ENCODE measurements around the gene NEU2. TPM values are rescaled to one million over a fixed set of nuclear protein-coding genes. Genes with fewer than 3 reads are reported as not detected.

Gene NEU2
- total and polyA plus RNA-seq, 2 of the 13 experiments (the other 11 are each of a cell fraction or from before 2014, with no cell fraction given): not detected

DNA sequence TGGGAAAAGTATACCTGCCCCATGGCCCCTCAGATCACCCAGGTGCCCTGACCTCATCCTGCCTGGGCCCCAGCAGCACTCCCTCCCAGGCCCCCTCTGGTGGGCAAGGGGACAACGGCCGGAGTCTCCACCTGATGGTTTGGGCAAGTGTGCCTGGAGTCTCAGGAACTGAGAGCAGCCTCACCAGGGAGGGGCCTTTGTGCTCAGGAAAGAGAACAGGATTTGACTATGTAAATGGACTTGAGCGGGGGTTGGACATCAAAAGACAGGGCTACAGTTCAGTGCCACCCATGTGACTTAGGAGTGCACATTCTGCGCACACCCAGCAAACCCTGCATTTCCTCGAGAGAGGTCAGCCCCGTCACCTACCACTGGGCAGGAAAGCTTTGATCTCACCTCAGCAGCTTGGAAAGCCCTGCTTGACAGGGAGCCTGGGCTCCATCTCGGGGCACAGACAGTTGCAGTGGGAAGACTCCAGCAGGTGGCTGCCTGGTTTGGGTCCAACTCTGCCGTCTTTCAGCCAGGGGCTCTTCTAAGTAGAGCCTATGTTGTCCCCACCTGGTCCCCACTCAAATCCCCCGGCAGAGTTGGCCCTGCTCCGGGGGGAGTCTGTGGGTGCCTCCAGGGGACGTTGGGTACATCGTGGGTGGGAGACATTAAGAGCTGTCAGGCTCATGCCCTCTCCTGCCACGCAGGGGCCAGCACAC lies 30.9 kb downstream of the NEU2 start (continued):
- no peak for TF ChIP-seq MED8 (CRISPR knock-in tag; IDR thresholded peaks at IDR 0.05; ENCODE audit: insufficient replicate concordance)
- no peak for TF ChIP-seq ZFP41 (CRISPR knock-in tag; IDR thresholded peaks at IDR 0.05; ENCODE audit: borderline replicate concordance)
- TF ChIP-seq, protein P1, sequence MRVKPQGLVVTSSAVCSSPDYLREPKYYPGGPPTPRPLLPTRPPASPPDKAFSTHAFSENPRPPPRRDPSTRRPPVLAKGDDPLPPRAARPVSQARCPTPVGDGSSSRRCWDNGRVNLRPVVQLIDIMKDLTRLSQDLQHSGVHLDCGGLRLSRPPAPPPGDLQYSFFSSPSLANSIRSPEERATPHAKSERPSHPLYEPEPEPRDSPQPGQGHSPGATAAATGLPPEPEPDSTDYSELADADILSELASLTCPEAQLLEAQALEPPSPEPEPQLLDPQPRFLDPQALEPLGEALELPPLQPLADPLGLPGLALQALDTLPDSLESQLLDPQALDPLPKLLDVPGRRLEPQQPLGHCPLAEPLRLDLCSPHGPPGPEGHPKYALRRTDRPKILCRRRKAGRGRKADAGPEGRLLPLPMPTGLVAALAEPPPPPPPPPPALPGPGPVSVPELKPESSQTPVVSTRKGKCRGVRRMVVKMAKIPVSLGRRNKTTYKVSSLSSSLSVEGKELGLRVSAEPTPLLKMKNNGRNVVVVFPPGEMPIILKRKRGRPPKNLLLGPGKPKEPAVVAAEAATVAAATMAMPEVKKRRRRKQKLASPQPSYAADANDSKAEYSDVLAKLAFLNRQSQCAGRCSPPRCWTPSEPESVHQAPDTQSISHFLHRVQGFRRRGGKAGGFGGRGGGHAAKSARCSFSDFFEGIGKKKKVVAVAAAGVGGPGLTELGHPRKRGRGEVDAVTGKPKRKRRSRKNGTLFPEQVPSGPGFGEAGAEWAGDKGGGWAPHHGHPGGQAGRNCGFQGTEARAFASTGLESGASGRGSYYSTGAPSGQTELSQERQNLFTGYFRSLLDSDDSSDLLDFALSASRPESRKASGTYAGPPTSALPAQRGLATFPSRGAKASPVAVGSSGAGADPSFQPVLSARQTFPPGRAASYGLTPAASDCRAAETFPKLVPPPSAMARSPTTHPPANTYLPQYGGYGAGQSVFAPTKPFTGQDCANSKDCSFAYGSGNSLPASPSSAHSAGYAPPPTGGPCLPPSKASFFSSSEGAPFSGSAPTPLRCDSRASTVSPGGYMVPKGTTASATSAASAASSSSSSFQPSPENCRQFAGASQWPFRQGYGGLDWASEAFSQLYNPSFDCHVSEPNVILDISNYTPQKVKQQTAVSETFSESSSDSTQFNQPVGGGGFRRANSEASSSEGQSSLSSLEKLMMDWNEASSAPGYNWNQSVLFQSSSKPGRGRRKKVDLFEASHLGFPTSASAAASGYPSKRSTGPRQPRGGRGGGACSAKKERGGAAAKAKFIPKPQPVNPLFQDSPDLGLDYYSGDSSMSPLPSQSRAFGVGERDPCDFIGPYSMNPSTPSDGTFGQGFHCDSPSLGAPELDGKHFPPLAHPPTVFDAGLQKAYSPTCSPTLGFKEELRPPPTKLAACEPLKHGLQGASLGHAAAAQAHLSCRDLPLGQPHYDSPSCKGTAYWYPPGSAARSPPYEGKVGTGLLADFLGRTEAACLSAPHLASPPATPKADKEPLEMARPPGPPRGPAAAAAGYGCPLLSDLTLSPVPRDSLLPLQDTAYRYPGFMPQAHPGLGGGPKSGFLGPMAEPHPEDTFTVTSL (CRISPR knock-in tag; IDR thresholded peaks at IDR 0.05; ENCODE audit: borderline replicate concordance): peak; percentile 87
- TF ChIP-seq ESRRA (CRISPR knock-in tag; IDR thresholded peaks at IDR 0.05; ENCODE audit: low read depth): no peak; the same call in 1 of the 2 replicates
- TF ChIP-seq, protein P2, sequence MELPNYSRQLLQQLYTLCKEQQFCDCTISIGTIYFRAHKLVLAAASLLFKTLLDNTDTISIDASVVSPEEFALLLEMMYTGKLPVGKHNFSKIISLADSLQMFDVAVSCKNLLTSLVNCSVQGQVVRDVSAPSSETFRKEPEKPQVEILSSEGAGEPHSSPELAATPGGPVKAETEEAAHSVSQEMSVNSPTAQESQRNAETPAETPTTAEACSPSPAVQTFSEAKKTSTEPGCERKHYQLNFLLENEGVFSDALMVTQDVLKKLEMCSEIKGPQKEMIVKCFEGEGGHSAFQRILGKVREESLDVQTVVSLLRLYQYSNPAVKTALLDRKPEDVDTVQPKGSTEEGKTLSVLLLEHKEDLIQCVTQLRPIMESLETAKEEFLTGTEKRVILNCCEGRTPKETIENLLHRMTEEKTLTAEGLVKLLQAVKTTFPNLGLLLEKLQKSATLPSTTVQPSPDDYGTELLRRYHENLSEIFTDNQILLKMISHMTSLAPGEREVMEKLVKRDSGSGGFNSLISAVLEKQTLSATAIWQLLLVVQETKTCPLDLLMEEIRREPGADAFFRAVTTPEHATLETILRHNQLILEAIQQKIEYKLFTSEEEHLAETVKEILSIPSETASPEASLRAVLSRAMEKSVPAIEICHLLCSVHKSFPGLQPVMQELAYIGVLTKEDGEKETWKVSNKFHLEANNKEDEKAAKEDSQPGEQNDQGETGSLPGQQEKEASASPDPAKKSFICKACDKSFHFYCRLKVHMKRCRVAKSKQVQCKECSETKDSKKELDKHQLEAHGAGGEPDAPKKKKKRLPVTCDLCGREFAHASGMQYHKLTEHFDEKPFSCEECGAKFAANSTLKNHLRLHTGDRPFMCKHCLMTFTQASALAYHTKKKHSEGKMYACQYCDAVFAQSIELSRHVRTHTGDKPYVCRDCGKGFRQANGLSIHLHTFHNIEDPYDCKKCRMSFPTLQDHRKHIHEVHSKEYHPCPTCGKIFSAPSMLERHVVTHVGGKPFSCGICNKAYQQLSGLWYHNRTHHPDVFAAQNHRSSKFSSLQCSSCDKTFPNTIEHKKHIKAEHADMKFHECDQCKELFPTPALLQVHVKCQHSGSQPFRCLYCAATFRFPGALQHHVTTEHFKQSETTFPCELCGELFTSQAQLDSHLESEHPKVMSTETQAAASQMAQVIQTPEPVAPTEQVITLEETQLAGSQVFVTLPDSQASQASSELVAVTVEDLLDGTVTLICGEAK (IDR thresholded peaks at IDR 0.05): no peak
- TF ChIP-seq, protein P2 (CRISPR knock-in tag; IDR thresholded peaks at IDR 0.05): peak; percentile 30
- no peak for TF ChIP-seq PCBP1 (IDR thresholded peaks at IDR 0.05; ENCODE audit: borderline replicate concordance, low read depth, low read length)
- no peak for TF ChIP-seq SYNCRIP (IDR thresholded peaks at IDR 0.05; ENCODE audit: insufficient read depth, low read depth, low read length)
- TF ChIP-seq NR3C1 (CRISPR knock-in tag; IDR thresholded peaks at IDR 0.05): no peak
- peak in 1 of 2 experiments; percentile 81 for TF ChIP-seq EP300 (IDR thresholded peaks at IDR 0.05; ENCODE audit: low read depth in 2 of 2, low read length in 2 of 2)
- peak; percentile 90 for TF ChIP-seq EP300 (CRISPR knock-in tag; IDR thresholded peaks at IDR 0.05; ENCODE audit: borderline replicate concordance)
- no peak; the same call in 1 of the 2 replicates for TF ChIP-seq ZNF503 (CRISPR knock-in tag; IDR thresholded peaks at IDR 0.05)

All from HepG2 (cell line).